Activated naive CD4-positive, alpha-beta T cell treated with anti-CD3 and anti-CD28 coated beads, Interleukin-2, amount 50 U/mL, for 24 hours (primary cell): ENCODE measurements around the gene NWD2.

Experiments used
- H3K27ac Mint-ChIP-seq: one replicate; pipeline ENCODE4 v1.8.0; 2021; ENCODE audit warnings: mild to moderate bottlenecking, mixed read lengths
- H3K27me3 Mint-ChIP-seq: one replicate; pipeline ENCODE4 v1.8.0; 2021; ENCODE audit warnings: mixed read lengths
- H3K36me3 Mint-ChIP-seq: one replicate; pipeline ENCODE4 v1.8.0; 2021; ENCODE audit warnings: mixed read lengths
- H3K4me1 Mint-ChIP-seq: one replicate; pipeline ENCODE4 v1.8.0; 2021; ENCODE audit warnings: mixed read lengths
- H3K4me3 Mint-ChIP-seq: one replicate; pipeline ENCODE4 v1.8.0; 2021; ENCODE audit warnings: mild to moderate bottlenecking, mixed read lengths
- H3K9me3 Mint-ChIP-seq: one replicate; pipeline ENCODE4 v1.8.0; 2021; ENCODE audit warnings: mixed read lengths

Gene NWD2

DNA sequence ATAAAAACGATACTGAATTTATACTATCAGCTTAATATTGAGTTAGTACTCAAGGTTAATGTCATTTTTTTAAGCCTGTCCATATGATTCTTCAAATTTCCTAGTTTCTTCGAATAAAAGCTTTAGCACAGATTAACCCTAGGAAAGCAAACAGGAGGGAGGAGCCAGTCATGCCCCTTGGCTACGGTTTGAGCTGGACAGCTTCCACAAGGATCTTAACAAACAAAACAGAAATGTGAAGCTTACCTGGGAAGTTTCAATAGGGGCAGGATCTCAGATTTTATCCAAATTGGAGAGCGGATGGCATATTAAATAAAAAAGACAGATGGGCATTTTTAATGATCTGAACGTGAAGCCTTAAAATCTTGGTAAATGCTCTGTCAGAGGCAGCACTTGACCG, 2.3 kb downstream of the NWD2 start:
- Mint-ChIP-seq H3K9me3 (no peaks in the 10 kb centered on the region), H3K4me1 (peaks cover 5% of the 10 kb centered on the region), H3K27me3 (peaks cover 39% of the 10 kb centered on the region), H3K4me3 (no peak overlapping the region), H3K36me3 (peaks cover 2% of the 10 kb centered on the region), H3K27ac (no peak overlapping the region)

GRCh38 chr4:37258221-37258620, 13.7 kb downstream of the NWD2 start:
- H3K9me3 Mint-ChIP-seq, result no peaks in the 10 kb centered on the region
- H3K27me3 Mint-ChIP-seq, result peaks cover 6% of the 10 kb centered on the region
- no peaks in the 10 kb centered on the region for H3K4me1 Mint-ChIP-seq
- H3K36me3 Mint-ChIP-seq, result no peaks in the 10 kb centered on the region
- no peak overlapping the region for H3K4me3 Mint-ChIP-seq
- H3K27ac Mint-ChIP-seq, result no peak overlapping the region

- no peak overlapping the region for H3K4me3 Mint-ChIP-seq
- H3K36me3 Mint-ChIP-seq, result no peaks in the 10 kb centered on the region
- no peaks in the 10 kb centered on the region for H3K4me1 Mint-ChIP-seq
- H3K27me3 Mint-ChIP-seq, result peaks cover 8% of the 10 kb centered on the region
- H3K27ac Mint-ChIP-seq, result no peak overlapping the region
- no peaks in the 10 kb centered on the region for H3K9me3 Mint-ChIP-seq
Observed at GRCh38 chr4:37268319-37268718, 23.8 kb downstream of the NWD2 start.

DNA sequence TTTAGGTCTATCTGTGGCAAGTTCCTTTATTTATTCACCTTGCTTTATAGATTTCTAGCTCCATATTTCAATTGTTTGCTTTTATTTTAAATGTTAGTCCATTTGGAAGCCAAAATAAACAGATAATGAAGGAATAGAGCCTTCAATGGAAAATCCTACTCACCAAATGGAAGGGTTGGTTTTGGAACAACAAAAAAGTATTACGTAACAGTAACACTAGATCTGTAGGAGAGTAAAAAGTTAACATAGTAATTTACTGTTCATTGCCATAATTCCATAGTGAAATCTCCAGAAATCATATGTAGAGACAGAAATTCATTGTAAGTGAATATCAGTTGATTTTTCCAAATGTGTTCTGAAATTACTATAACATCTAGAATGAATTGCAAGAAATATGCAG, 34.6 kb downstream of the NWD2 start:
- H3K36me3 Mint-ChIP-seq, result peaks cover 1% of the 10 kb centered on the region
- H3K27ac Mint-ChIP-seq, result no peak overlapping the region
- peaks cover 1% of the 10 kb centered on the region for H3K27me3 Mint-ChIP-seq
- H3K4me3 Mint-ChIP-seq, result no peak overlapping the region
- peaks cover 19% of the 10 kb centered on the region for H3K9me3 Mint-ChIP-seq
- H3K4me1 Mint-ChIP-seq, result no peaks in the 10 kb centered on the region

DNA sequence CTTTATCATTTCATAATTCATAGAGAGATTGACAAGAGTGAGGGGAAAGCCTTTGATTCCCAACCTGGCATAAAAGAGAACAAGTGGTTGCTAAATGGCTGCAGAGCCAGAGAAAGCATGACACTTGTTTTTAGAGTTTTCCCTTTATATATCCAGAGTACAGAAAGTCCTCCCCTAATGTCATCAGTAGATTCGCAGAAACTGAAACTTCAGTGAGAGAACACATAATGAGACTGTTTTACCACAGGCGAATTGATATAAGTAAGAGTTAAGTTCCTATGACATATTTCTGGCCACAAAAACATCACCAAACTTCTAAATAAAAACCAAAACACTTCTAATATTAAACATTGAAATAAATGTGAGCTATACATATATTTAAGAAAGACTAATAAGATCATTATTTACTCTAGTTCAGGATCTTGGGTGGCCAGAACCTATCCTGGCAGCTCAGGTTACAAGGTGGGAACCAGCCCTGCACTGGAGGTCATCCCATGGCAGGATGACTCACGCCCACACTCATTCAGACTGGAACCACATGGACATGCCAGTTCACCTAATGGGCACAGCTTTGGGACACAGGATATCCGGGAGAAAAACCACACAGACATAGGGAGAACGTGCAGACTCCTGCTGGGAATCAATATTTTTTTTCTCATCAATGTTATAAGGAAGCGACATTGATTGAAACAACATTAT, 35.5 kb downstream of the NWD2 start:
- H3K4me3 Mint-ChIP-seq, result no peak overlapping the region
- peaks cover 1% of the 10 kb centered on the region for H3K36me3 Mint-ChIP-seq
- no peaks in the 10 kb centered on the region for H3K4me1 Mint-ChIP-seq
- H3K27me3 Mint-ChIP-seq, result peaks cover 1% of the 10 kb centered on the region
- no peak overlapping the region for H3K27ac Mint-ChIP-seq
- H3K9me3 Mint-ChIP-seq, result peaks cover 19% of the 10 kb centered on the region

- no peak overlapping the region for H3K4me3 Mint-ChIP-seq
- H3K36me3 Mint-ChIP-seq, result no peaks in the 10 kb centered on the region
- no peaks in the 10 kb centered on the region for H3K4me1 Mint-ChIP-seq
- H3K27ac Mint-ChIP-seq, result no peak overlapping the region
- H3K27me3 Mint-ChIP-seq, result peaks cover 2% of the 10 kb centered on the region
- H3K9me3 Mint-ChIP-seq, result no peaks in the 10 kb centered on the region
Observed at GRCh38 chr4:37299468-37299867, 54.9 kb downstream of the NWD2 start.

DNA sequence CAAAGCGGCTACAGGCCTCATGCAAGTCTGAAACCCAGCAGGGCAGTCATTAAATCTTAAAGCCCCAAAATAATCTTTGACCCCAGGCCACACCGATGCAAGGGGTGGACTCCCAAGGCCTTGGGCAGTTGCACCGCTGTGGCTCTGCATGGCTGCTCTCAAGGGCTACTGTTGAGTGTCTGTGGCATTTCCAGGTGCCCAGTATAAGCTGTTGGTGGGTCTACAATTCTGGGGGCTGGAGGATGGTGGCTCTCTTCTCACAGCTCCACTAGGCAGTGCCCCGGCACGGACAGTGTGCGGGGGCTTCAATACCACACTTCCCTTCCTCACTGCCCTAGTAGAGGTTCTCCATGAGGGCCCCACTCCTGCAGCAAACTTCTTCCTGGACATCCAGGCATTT, 60.1 kb downstream of the NWD2 start:
- Mint-ChIP-seq H3K4me3 (no peak overlapping the region), H3K27ac (no peak overlapping the region), H3K9me3 (peaks cover 4% of the 10 kb centered on the region), H3K4me1 (no peaks in the 10 kb centered on the region), H3K36me3 (no peaks in the 10 kb centered on the region), H3K27me3 (no peaks in the 10 kb centered on the region)

DNA sequence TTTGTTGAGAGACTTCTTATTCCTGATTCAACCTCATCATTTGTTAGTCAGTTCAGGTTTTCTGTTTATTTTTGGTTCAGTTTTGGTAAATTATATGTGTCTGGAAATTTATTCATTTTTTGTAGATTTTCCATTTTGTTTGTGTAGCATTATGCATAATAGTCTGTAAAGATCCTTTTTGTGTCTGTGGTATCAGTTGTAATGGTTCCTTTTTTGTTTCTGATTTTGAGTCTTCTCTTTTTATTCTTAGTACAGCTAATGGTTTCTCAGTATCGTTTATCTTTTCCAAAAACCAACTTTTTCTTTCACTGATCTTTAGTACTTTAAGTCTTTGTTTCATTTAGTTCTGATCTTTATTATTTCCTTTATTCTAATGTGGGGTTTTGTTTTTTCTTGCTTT, 61.4 kb downstream of the NWD2 start:
- no peaks in the 10 kb centered on the region for H3K36me3 Mint-ChIP-seq
- H3K27ac Mint-ChIP-seq, result no peak overlapping the region
- H3K4me3 Mint-ChIP-seq, result no peak overlapping the region
- peaks cover 4% of the 10 kb centered on the region for H3K9me3 Mint-ChIP-seq
- no peaks in the 10 kb centered on the region for H3K27me3 Mint-ChIP-seq
- no peaks in the 10 kb centered on the region for H3K4me1 Mint-ChIP-seq

DNA sequence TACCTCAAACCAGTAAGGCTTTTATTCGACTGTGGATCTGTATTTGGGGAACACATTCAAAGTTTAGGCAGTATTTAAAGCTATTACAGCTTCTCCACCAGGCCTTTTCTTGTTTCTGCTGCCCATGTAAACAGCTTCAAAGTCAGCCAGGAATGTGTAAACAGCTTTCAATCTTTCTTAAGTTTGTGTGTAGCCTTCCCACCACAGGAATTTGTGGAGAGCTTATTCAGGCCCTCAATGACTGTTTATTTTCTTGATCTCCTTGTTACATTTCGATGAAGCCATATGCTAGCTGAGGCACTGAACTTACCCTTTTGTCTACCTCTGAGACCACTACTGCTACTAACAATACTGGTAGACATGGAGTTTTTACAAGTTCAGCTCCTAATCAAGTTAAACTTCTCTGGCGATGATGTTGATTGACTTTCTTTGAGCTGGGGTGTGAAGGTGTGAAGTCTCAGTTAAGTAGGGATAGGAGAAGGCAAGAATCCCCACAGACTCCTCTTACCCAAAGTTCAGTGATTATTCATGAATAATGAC, 72.6 kb downstream of the NWD2 start:
- no peaks in the 10 kb centered on the region for H3K4me1 Mint-ChIP-seq
- no peaks in the 10 kb centered on the region for H3K36me3 Mint-ChIP-seq
- H3K27me3 Mint-ChIP-seq, result peaks cover 18% of the 10 kb centered on the region
- H3K27ac Mint-ChIP-seq, result no peak overlapping the region
- H3K4me3 Mint-ChIP-seq, result no peak overlapping the region
- peaks cover 12% of the 10 kb centered on the region for H3K9me3 Mint-ChIP-seq

DNA sequence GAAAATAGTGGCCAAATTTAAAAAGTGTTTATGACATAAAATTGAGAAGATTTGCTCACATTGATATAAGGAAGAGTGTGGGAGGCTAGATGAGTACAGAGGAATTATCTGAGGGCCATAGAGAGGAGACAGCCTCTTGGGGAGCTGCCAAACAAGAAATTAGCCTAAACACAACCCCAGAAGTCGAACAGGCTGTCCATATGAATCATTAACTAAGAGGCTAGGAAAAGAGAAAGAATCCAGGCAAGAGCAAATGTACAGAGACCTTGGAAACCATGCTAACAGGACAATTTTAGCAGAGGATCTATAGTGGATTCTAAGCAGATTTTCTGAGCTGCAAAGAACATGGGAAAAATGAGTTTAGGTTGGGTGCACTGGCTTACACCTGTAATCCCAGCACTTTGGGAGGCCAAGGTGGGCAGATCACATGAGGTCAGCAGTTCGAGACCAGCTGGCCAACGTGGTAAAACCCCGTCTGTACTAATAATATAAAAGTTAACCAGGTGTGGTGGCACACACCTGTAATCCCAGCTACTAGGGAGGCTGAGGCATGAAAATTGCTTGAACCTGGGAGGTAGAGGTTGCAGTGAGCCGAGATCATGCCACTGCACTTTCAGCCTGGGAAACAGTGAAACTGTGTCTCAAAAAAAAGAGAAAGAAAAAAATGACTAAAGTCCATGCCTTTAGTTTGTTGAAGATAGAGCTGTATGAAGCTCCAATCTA, 76.1 kb downstream of the NWD2 start:
- peaks cover 2% of the 10 kb centered on the region for H3K9me3 Mint-ChIP-seq
- no peaks in the 10 kb centered on the region for H3K4me1 Mint-ChIP-seq
- peaks cover 18% of the 10 kb centered on the region for H3K27me3 Mint-ChIP-seq
- no peaks in the 10 kb centered on the region for H3K36me3 Mint-ChIP-seq
- no peak overlapping the region for H3K27ac Mint-ChIP-seq
- H3K4me3 Mint-ChIP-seq, result no peak overlapping the region

DNA sequence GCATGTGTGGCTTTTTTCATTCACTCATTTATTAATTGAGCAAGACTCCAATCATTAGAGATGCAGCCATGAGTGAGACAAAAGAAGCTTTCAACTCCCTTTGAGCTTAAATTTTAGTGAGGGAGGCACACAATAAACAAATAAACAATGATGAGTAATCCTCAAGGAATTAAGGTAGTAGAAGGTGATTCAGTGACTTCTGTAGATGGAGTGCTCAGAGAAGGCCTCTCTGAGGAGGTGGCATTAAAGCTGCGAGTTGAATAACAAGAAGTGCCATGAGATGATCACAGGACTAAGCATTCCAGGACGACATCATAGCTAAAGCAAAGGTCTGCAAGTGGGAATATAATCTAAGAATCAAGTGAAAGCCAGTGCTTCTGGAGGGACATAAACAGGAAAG, 77.6 kb downstream of the NWD2 start:
- peaks cover 15% of the 10 kb centered on the region for H3K27me3 Mint-ChIP-seq
- H3K36me3 Mint-ChIP-seq, result no peaks in the 10 kb centered on the region
- no peaks in the 10 kb centered on the region for H3K4me1 Mint-ChIP-seq
- no peaks in the 10 kb centered on the region for H3K9me3 Mint-ChIP-seq
- no peak overlapping the region for H3K27ac Mint-ChIP-seq
- no peak overlapping the region for H3K4me3 Mint-ChIP-seq

GRCh38 chr4:37324546-37324945, 80.0 kb downstream of the NWD2 start:
- Mint-ChIP-seq H3K9me3 (no peaks in the 10 kb centered on the region), H3K36me3 (no peaks in the 10 kb centered on the region), H3K27ac (no peak overlapping the region), H3K4me1 (no peaks in the 10 kb centered on the region), H3K27me3 (peaks cover 13% of the 10 kb centered on the region), H3K4me3 (no peak overlapping the region)

GRCh38 chr4:37326852-37327251, 82.3 kb downstream of the NWD2 start:
- Mint-ChIP-seq H3K9me3 (no peaks in the 10 kb centered on the region), H3K4me1 (no peaks in the 10 kb centered on the region), H3K36me3 (no peaks in the 10 kb centered on the region), H3K27me3 (peaks cover 5% of the 10 kb centered on the region), H3K4me3 (no peak overlapping the region), H3K27ac (no peak overlapping the region)

GRCh38 chr4:37338972-37339371, 94.4 kb downstream of the NWD2 start:
- H3K27ac Mint-ChIP-seq, result no peak overlapping the region
- H3K27me3 Mint-ChIP-seq, result no peaks in the 10 kb centered on the region
- no peaks in the 10 kb centered on the region for H3K4me1 Mint-ChIP-seq
- no peak overlapping the region for H3K4me3 Mint-ChIP-seq
- peaks cover 7% of the 10 kb centered on the region for H3K9me3 Mint-ChIP-seq
- no peaks in the 10 kb centered on the region for H3K36me3 Mint-ChIP-seq

GRCh38 chr4:37358748-37359147, 114.2 kb downstream of the NWD2 start:
- no peak overlapping the region for H3K4me3 Mint-ChIP-seq
- H3K27ac Mint-ChIP-seq, result no peak overlapping the region
- no peaks in the 10 kb centered on the region for H3K9me3 Mint-ChIP-seq
- H3K4me1 Mint-ChIP-seq, result no peaks in the 10 kb centered on the region
- no peaks in the 10 kb centered on the region for H3K36me3 Mint-ChIP-seq
- peaks cover 28% of the 10 kb centered on the region for H3K27me3 Mint-ChIP-seq

- no peak overlapping the region for H3K4me3 Mint-ChIP-seq
- H3K27me3 Mint-ChIP-seq, result peaks cover 27% of the 10 kb centered on the region
- no peaks in the 10 kb centered on the region for H3K36me3 Mint-ChIP-seq
- no peak overlapping the region for H3K27ac Mint-ChIP-seq
- H3K9me3 Mint-ChIP-seq, result no peaks in the 10 kb centered on the region
- H3K4me1 Mint-ChIP-seq, result no peaks in the 10 kb centered on the region
Observed at GRCh38 chr4:37359261-37359660, 114.7 kb downstream of the NWD2 start.
